WTC11 (cell line): ENCODE measurements around the gene TUBGCP6. TPM values are rescaled to one million over a fixed set of nuclear protein-coding genes. Genes with fewer than 3 reads are reported as not detected.

Experiments used
- ATAC-seq: fragments of 200-7000 bp; cut with Tn5 transposase; 2 replicates; pipeline ENCODE4 v1.10.0; 2021; ENCODE audit warnings: mild to moderate bottlenecking, moderate library complexity
- CTCF ChIA-PET: fragments of 300-600 bp; sonication (Branson Sonifier 250); formaldehyde crosslinking; loops from one replicate; lab custom pipeline; 2021; ENCODE audit warnings: antibody characterized with exemption; lab: Charles Lee
- POLR2A ChIA-PET: fragments of 350-600 bp; sonication (Branson Sonifier 250); formaldehyde crosslinking; loops from one replicate; lab custom pipeline; 2021; ENCODE audit warnings: antibody characterized with exemption; lab: Charles Lee
- DNase-seq: peaks from one replicate; pipeline ENCODE4 v3.0.0; 2021; ENCODE audit warnings: low spot score
- H3K27ac Mint-ChIP-seq: 2 replicates; pipeline ENCODE4 v1.8.0; 2021; ENCODE audit warnings: mixed read lengths
- H3K27me3 Mint-ChIP-seq: 2 replicates; pipeline ENCODE4 v1.8.0; 2021; ENCODE audit warnings: low read depth, mild to moderate bottlenecking, moderate library complexity, mixed read lengths
- H3K36me3 Mint-ChIP-seq: 2 replicates; pipeline ENCODE4 v1.8.0; 2021; ENCODE audit warnings: mixed read lengths
- H3K4me1 Mint-ChIP-seq: 2 replicates; pipeline ENCODE4 v1.8.0; 2022; ENCODE audit warnings: mixed read lengths
- H3K4me3 Mint-ChIP-seq: 2 replicates; pipeline ENCODE4 v1.8.0; 2021; ENCODE audit warnings: mild to moderate bottlenecking, moderate library complexity, mixed read lengths
- H3K9me3 Mint-ChIP-seq: 2 replicates; pipeline ENCODE4 v1.8.0; 2021; ENCODE audit warnings: mixed read lengths
- AR ChIP-seq: fragments of 250-450 bp; sonication (Bioruptor Pico); IDR thresholded peaks from 2 replicates; pipeline ENCODE4 v1.9.0; 2021; ENCODE audit warnings: mild to moderate bottlenecking
- ATF6 ChIP-seq: sonication (generic); formaldehyde crosslinking; IDR thresholded peaks from 2 replicates; pipeline ENCODE4 v1.8.1; 2023; ENCODE audit warnings: mild to moderate bottlenecking, missing genetic modification reagents
- CBFB ChIP-seq: sonication (generic); formaldehyde crosslinking; IDR thresholded peaks from 2 replicates; pipeline ENCODE4 v1.8.1; 2022; ENCODE audit warnings: mild to moderate bottlenecking, low read depth, missing genetic modification reagents
- CREM ChIP-seq: sonication (generic); formaldehyde crosslinking; IDR thresholded peaks from 2 replicates; pipeline ENCODE4 v1.8.1; 2022; ENCODE audit warnings: mild to moderate bottlenecking, missing genetic modification reagents, moderate library complexity
- E2F5 ChIP-seq: sonication (generic); formaldehyde crosslinking; IDR thresholded peaks from 2 replicates; pipeline ENCODE4 v1.8.1; 2022; ENCODE audit warnings: mild to moderate bottlenecking, moderate library complexity, missing genetic modification reagents
- FOXK1 ChIP-seq: sonication (generic); formaldehyde crosslinking; IDR thresholded peaks from 2 replicates; pipeline ENCODE4 v1.8.0; 2022; ENCODE audit warnings: mild to moderate bottlenecking, moderate library complexity, missing genetic modification reagents
- FOXP1 ChIP-seq: sonication (generic); formaldehyde crosslinking; IDR thresholded peaks from 2 replicates; pipeline ENCODE4 v1.8.0; 2022; ENCODE audit warnings: missing genetic modification reagents, mild to moderate bottlenecking, moderate library complexity, borderline replicate concordance
- GABPB1 ChIP-seq: sonication (generic); formaldehyde crosslinking; IDR thresholded peaks from 2 replicates; pipeline ENCODE4 v1.8.1; 2023; ENCODE audit warnings: mild to moderate bottlenecking, missing genetic modification reagents
- GTF2I ChIP-seq: fragments of 250-450 bp; sonication (Bioruptor Pico); conservative IDR thresholded peaks from 2 replicates; pipeline ENCODE4 v1.4.0; 2021; ENCODE audit warnings: mild to moderate bottlenecking
- IRF1 ChIP-seq: sonication (generic); formaldehyde crosslinking; IDR thresholded peaks from 2 replicates; pipeline ENCODE4 v1.8.0; 2023; ENCODE audit warnings: missing genetic modification reagents
- NFATC4 ChIP-seq: fragments of 250-450 bp; sonication (Bioruptor Pico); IDR thresholded peaks from 2 replicates; pipeline ENCODE4 v1.9.0; 2021; ENCODE audit warnings: mild to moderate bottlenecking
- NFYB ChIP-seq: sonication (generic); formaldehyde crosslinking; conservative IDR thresholded peaks from 2 replicates; pipeline ENCODE4 v1.8.0; 2022; ENCODE audit warnings: low read depth, missing genetic modification reagents
- NR1H2 ChIP-seq: sonication (generic); formaldehyde crosslinking; IDR thresholded peaks from 2 replicates; pipeline ENCODE4 v1.9.0; 2021; ENCODE audit warnings: mild to moderate bottlenecking, moderate library complexity, missing genetic modification reagents
- NR3C1 ChIP-seq: sonication (generic); formaldehyde crosslinking; conservative IDR thresholded peaks from 2 replicates; pipeline ENCODE4 v1.8.1; 2023; ENCODE audit warnings: low read depth, mild to moderate bottlenecking, missing genetic modification reagents
- SMAD3 ChIP-seq: sonication (generic); formaldehyde crosslinking; IDR thresholded peaks from 2 replicates; pipeline ENCODE4 v1.8.0; 2022; ENCODE audit warnings: missing genetic modification reagents, mild to moderate bottlenecking, borderline replicate concordance
- SP1 ChIP-seq: sonication (generic); formaldehyde crosslinking; conservative IDR thresholded peaks from 2 replicates; pipeline ENCODE4 v1.8.1; 2022; ENCODE audit warnings: missing genetic modification reagents
- ZNF263 ChIP-seq: sonication (generic); formaldehyde crosslinking; IDR thresholded peaks from 2 replicates; pipeline ENCODE4 v1.8.1; 2022; ENCODE audit warnings: low read depth, mild to moderate bottlenecking, moderate library complexity, missing genetic modification reagents
- ZNF317 ChIP-seq: sonication (generic); formaldehyde crosslinking; IDR thresholded peaks from 2 replicates; pipeline ENCODE4 v1.8.1; 2023; ENCODE audit warnings: low read depth, mild to moderate bottlenecking, moderate library complexity, missing genetic modification reagents, borderline replicate concordance
- ZNF425 ChIP-seq: fragments of 250-450 bp; sonication (Bioruptor Pico); conservative IDR thresholded peaks from 2 replicates; pipeline ENCODE4 v1.9.0; 2021; ENCODE audit warnings: mild to moderate bottlenecking
- ZNF512 ChIP-seq: sonication (generic); formaldehyde crosslinking; IDR thresholded peaks from 2 replicates; pipeline ENCODE4 v1.8.1; 2022; ENCODE audit warnings: missing genetic modification reagents, borderline replicate concordance
- total RNA-seq: library from RNA; stranded (reverse); gene quantifications from 3 replicates; pipeline ENCODE4 v1.2.3, GENCODE V29; 2021

Gene TUBGCP6
- total RNA-seq, 1 experiment from 2014 or later = 45.4 TPM

GRCh38 chr22:50268655-50269113, 23.9 kb upstream of the TUBGCP6 start:
- Mint-ChIP-seq H3K9me3 (no peaks in the 10 kb centered on the region), H3K27me3 (peaks cover 54% of the 10 kb centered on the region), H3K27ac (no peak overlapping the region), H3K4me3 (peak overlapping the region; percentile 24; the same call in 1 of the 2 replicates), H3K4me1 (no peaks in the 10 kb centered on the region), H3K36me3 (no peaks in the 10 kb centered on the region; the same call in 1 of the 2 replicates)
- no peak for ATAC-seq
- POLR2A ChIA-PET = no interaction called here
- no peak for DNase-seq
- TF ChIP-seq FOXK1 (CRISPR knock-in tag) (no peak), SMAD3 (CRISPR knock-in tag) (no peak), NR3C1 (CRISPR knock-in tag) (no peak), CREM (CRISPR knock-in tag) (no peak), IRF1 (CRISPR knock-in tag) (no peak), ZNF317 (no peak), ATF6 (CRISPR knock-in tag) (no peak), NFATC4 (no peak), NR1H2 (no peak)
- CTCF ChIA-PET = interaction anchor here (1.1 to 1.4 kb wide), 2 partner anchors 18 to 74 kb away, joined by 3 to 4 read pairs; partner anchors contain the start of gene HDAC10

- no peak overlapping the region for H3K27ac Mint-ChIP-seq
- POLR2A ChIA-PET = interaction anchor here (1.1 to 1.3 kb wide), 3 partner anchors 15 to 40 kb away, joined by 3 to 4 read pairs (median 3); partner anchors contain the start of genes HDAC10 and PLXNB2
- H3K4me3 Mint-ChIP-seq = peak overlapping the region; percentile 50
- no peaks in the 10 kb centered on the region for H3K36me3 Mint-ChIP-seq
- no peaks in the 10 kb centered on the region for H3K9me3 Mint-ChIP-seq
- CTCF ChIA-PET = interaction anchor here (0.5 to 2.4 kb wide), 19 partner anchors 8 to 258 kb away, joined by 3 to 20 read pairs (median 4); partner anchors contain the start of genes ADM2, HDAC10 and SCO2
- ATAC-seq (peak; percentile 15), DNase-seq (peak; percentile 74)
- TF ChIP-seq NFYB (no peak), ZNF317 (no peak), E2F5 (CRISPR knock-in tag) (no peak), GTF2I (CRISPR knock-in tag) (no peak)
- H3K4me1 Mint-ChIP-seq = no peaks in the 10 kb centered on the region; the same call in 1 of the 2 replicates
- peaks cover 53% of the 10 kb centered on the region for H3K27me3 Mint-ChIP-seq
Observed at GRCh38 chr22:50267591-50268390, 23.0 kb upstream of the TUBGCP6 start.

GRCh38 chr22:50266994-50267393, 22.2 kb upstream of the TUBGCP6 start:
- H3K27ac Mint-ChIP-seq = no peak overlapping the region
- DNase-seq (no peak), ATAC-seq (no peak)
- H3K36me3 Mint-ChIP-seq = no peaks in the 10 kb centered on the region
- ChIA-PET POLR2A (interaction anchor here (1.1 to 1.3 kb wide), 3 partner anchors 15 to 40 kb away, joined by 3 to 4 read pairs (median 3); partner anchors contain the start of genes HDAC10 and PLXNB2), CTCF (interaction anchor here (0.5 to 2.4 kb wide), 17 partner anchors 8 to 258 kb away, joined by 3 to 20 read pairs (median 4); partner anchors contain the start of genes ADM2, HDAC10 and SCO2)
- no peaks in the 10 kb centered on the region for H3K9me3 Mint-ChIP-seq
- H3K4me1 Mint-ChIP-seq = peaks cover 7% of the 10 kb centered on the region
- H3K27me3 Mint-ChIP-seq = peaks cover 54% of the 10 kb centered on the region
- H3K4me3 Mint-ChIP-seq = 0 out of 2 replicates have a peak overlapping the region, but pooled peaks have one; percentile 27
- TF ChIP-seq ZNF263 (no peak), ZNF317 (no peak), ZNF512 (CRISPR knock-in tag) (no peak), SP1 (CRISPR knock-in tag) (no peak), AR (CRISPR knock-in tag) (no peak), FOXP1 (CRISPR knock-in tag) (no peak), CBFB (CRISPR knock-in tag) (no peak), ZNF425 (no peak), GABPB1 (no peak)
